HCT116 (cell line): Measurements from ENCODE around the gene FNDC3B. TPM values are rescaled to one million over a fixed set of nuclear protein-coding genes. Genes with fewer than 3 reads are reported as not detected.

Source experiments
- ATAC-seq: fragments of 200-7000 bp; cut with Tn5 transposase; 2 replicates; pipeline ENCODE4 v1.9.1; 2020; ENCODE audit warnings: mild to moderate bottlenecking, moderate library complexity
- BruUV-seq: library from RNA; stranded (reverse); fragments of 400-500 nt; replicated peaks from 2 replicates; lab custom pipeline; 2021; lab: Mats Ljungman, UMichigan
- CTCF ChIA-PET: fragments of 300-600 bp; sonication (Branson Sonifier 250); formaldehyde crosslinking; loops from one replicate; lab custom pipeline; 2021; ENCODE audit warnings: antibody characterized with exemption; lab: Charles Lee
- POLR2A ChIA-PET: fragments of 300-600, 350-600 bp; sonication (Branson Sonifier 250); formaldehyde crosslinking; loops from one replicate; lab custom pipeline; 2021; ENCODE audit warnings: antibody characterized with exemption; lab: Charles Lee
- RAD21 ChIA-PET, 2 experiments: fragments of 300-600 bp; sonication (Branson Sonifier 250); formaldehyde crosslinking; loops; one replicate each; lab custom pipeline; 2023; ENCODE audit warnings: low total read pairs in 2 of 2; ENCODE audit not compliant: uncharacterized antibody in 2 of 2, unreplicated experiment in 2 of 2, low non-redundant PET in 1 of 2; lab: Charles Lee
- DNase-seq: peaks from one replicate; pipeline ENCODE4 v3.0.0-alpha.2; 2010; ENCODE audit warnings: low read depth, low spot score
- H2AFZ ChIP-seq: fragments of 200-600 bp; shearing (Covaris generic), sonication (generic); 2 replicates; pipeline ENCODE4 v1.6.1; 2017; ENCODE audit warnings: low read depth, mixed run types, mixed read lengths, antibody characterized with exemption, low read length; ENCODE audit not compliant: poor library complexity, severe bottlenecking
- H3K27ac ChIP-seq: 2 replicates; pipeline ENCODE4 v1.5.1; 2012; ENCODE audit warnings: low read depth, low read length
- H3K27me3 ChIP-seq: fragments of 200-600 bp; sonication (generic); 2 replicates; pipeline ENCODE4 v1.6.1; 2016; ENCODE audit warnings: mixed run types, low read length, mixed read lengths; ENCODE audit not compliant: insufficient read depth
- H3K36me3 ChIP-seq, 2 experiments: fragments of 200-500 bp in 1 of 2; fragments of 200-600 bp in 1 of 2; sonication (Bioruptor generic) in 1 of 2; sonication (generic) in 1 of 2; 2 replicates each; pipeline versions ENCODE4 v1.5.1 to v1.6.1; 2014 to 2016; ENCODE audit warnings: low read length in 2 of 2, inconsistent platforms in 1 of 2, mixed read lengths in 1 of 2, mixed run types in 1 of 2; ENCODE audit not compliant: insufficient read depth in 2 of 2, control insufficient read depth in 1 of 2
- H3K4me1 ChIP-seq, 2 experiments: fragments of 200-600 bp in 1 of 2; sonication (generic) in 1 of 2; 2 replicates each; pipeline versions ENCODE4 v1.5.1 to v1.6.1; 2012 to 2017; ENCODE audit warnings: low read length in 2 of 2, inconsistent platforms in 1 of 2, mild to moderate bottlenecking in 1 of 2, mixed read lengths in 1 of 2, mixed run types in 1 of 2, moderate library complexity in 1 of 2; ENCODE audit not compliant: insufficient read depth in 2 of 2, control insufficient read depth in 1 of 2
- H3K4me2 ChIP-seq: fragments of 200-600 bp; sonication (generic); 2 replicates; pipeline ENCODE4 v1.6.1; 2017; ENCODE audit warnings: mixed run types, low read length, mixed read lengths
- H3K4me3 ChIP-seq, 2 experiments: fragments of 200-600 bp in 1 of 2; sonication (generic) in 1 of 2; replicated peaks in 1 of 2; 2 replicates each; pipeline ENCODE4 v1.5.1; 2011 to 2016; ENCODE audit warnings: low read length in 2 of 2, control low read depth in 1 of 2, low read depth in 1 of 2, mild to moderate bottlenecking in 1 of 2, mixed read lengths in 1 of 2, mixed run types in 1 of 2
- H3K79me2 ChIP-seq: fragments of 200-600 bp; sonication (generic); 2 replicates; pipeline ENCODE4 v1.6.1; 2017; ENCODE audit warnings: mild to moderate bottlenecking, mixed run types, low read length, moderate library complexity, mixed read lengths; ENCODE audit not compliant: insufficient read depth
- H3K9ac ChIP-seq: fragments of 200-600 bp; sonication (generic); 2 replicates; pipeline ENCODE4 v1.6.1; 2016; ENCODE audit warnings: low read length, mixed read lengths
- H3K9me2 ChIP-seq: fragments of 200-600 bp; sonication (generic), shearing (Covaris generic); 2 replicates; pipeline ENCODE4 v1.6.1; 2017; ENCODE audit warnings: mixed run types, mild to moderate bottlenecking, moderate library complexity; ENCODE audit not compliant: insufficient read depth
- H3K9me3 ChIP-seq, 2 experiments: fragments of 200-500 bp in 1 of 2; fragments of 200-600 bp in 1 of 2; sonication (Bioruptor generic) in 1 of 2; sonication (generic) in 1 of 2; 2 replicates each; pipeline ENCODE4 v1.6.1; 2014 to 2017; ENCODE audit warnings: low read length in 2 of 2, mixed read lengths in 2 of 2, inconsistent platforms in 1 of 2, low read depth in 1 of 2, mild to moderate bottlenecking in 1 of 2, mixed run types in 1 of 2, moderate library complexity in 1 of 2; ENCODE audit not compliant: control insufficient read depth in 1 of 2, insufficient read depth in 1 of 2
- H4K20me1 ChIP-seq: fragments of 200-600 bp; sonication (generic), shearing (Covaris generic); 2 replicates; pipeline ENCODE4 v1.6.1; 2017; ENCODE audit warnings: mixed run types, mild to moderate bottlenecking, moderate library complexity; ENCODE audit not compliant: insufficient read depth
- EGR1 ChIP-seq: IDR thresholded peaks from 2 replicates; pipeline ENCODE4 v1.6.1; 2012; ENCODE audit warnings: low read depth
- ELF1 ChIP-seq: IDR thresholded peaks from 2 replicates; pipeline ENCODE4 v1.6.1; 2012; ENCODE audit warnings: low read depth, borderline replicate concordance
- MAX ChIP-seq: IDR thresholded peaks from 2 replicates; pipeline ENCODE4 v1.6.1; 2012
- ZBTB33 ChIP-seq: IDR thresholded peaks from 2 replicates; pipeline ENCODE4 v1.6.1; 2011; ENCODE audit warnings: mild to moderate bottlenecking, low read length, moderate library complexity; ENCODE audit not compliant: insufficient replicate concordance; ENCODE audit errors: extremely low read depth
- intact Hi-C: fragments of 100-400 bp; cut with micrococcal nuclease; formaldehyde crosslinking; loops from 2 replicates; pipeline ENCODE4 v1.10.0; 2022
- total RNA-seq: library from RNA; stranded (reverse); gene quantifications from one replicate; pipeline ENCODE4 v1.2.1, GENCODE V29; 2021; ENCODE audit not compliant: unreplicated experiment

Gene FNDC3B
- total RNA-seq, 1 experiment from 2014 or later: 45.7 TPM

GRCh38 chr3:172151651-172152649 is 112.6 kb downstream of the FNDC3B start:
- H3K27ac ChIP-seq: no peak overlapping the region
- no peaks in the 10 kb centered on the region for H3K27me3 ChIP-seq
- ATAC-seq: no peak
- ChIA-PET CTCF (no interaction called here), RAD21 (interaction anchor here in 1 of 2 experiments (0.7 kb wide), 1 partner anchor 87 kb away, joined by 3 read pairs; no protein-coding TSS in a partner anchor), POLR2A (interaction anchor here (1.3 kb wide), 1 partner anchor 110 kb away, joined by 5 read pairs; no protein-coding TSS in a partner anchor)
- no peak for DNase-seq
- TF ChIP-seq ZBTB33: no peak
- no peak for TF ChIP-seq ELF1
- no peak for TF ChIP-seq EGR1
- no peak for TF ChIP-seq MAX
- H3K4me2 ChIP-seq: peak overlapping the region; percentile 55
- peaks cover 48 to 62% of the 10 kb centered on the region in 2 experiments for H3K4me1 ChIP-seq
- H3K9ac ChIP-seq: peak overlapping the region; percentile 53
- H3K9me2 ChIP-seq: no peaks in the 10 kb centered on the region
- 0 out of 2 replicates have a peak, but pooled peaks cover 9% of the 10 kb centered on the region for H3K79me2 ChIP-seq
- H2AFZ ChIP-seq: no peak overlapping the region
- intact Hi-C loops: loop anchor here (10.0 kb wide), 1 partner anchor 177 kb away; no protein-coding TSS in a partner anchor
- no peaks in the 10 kb centered on the region for H3K36me3 ChIP-seq
- no peaks in the 10 kb centered on the region for H4K20me1 ChIP-seq
- H3K4me3 ChIP-seq: no peak overlapping the region
- H3K9me3 ChIP-seq: no peaks in the 10 kb centered on the region
- BruUV-seq: no TSS peak
